AG04450 (cell line): ENCODE measurements around the gene FLYWCH1. TPM values are rescaled to one million over a fixed set of nuclear protein-coding genes. Genes with fewer than 3 reads are reported as not detected.

Experiments
- CTCF ChIA-PET: fragments of 300-600, 350-600 bp; formaldehyde crosslinking; extraction: SDS; loops from one replicate; lab custom pipeline; 2022; ENCODE audit warnings: antibody characterized with exemption, inconsistent platforms; lab: Charles Lee
- POLR2A ChIA-PET: fragments of 350-600 bp; formaldehyde crosslinking; extraction: SDS; loops from one replicate; lab custom pipeline; 2021; ENCODE audit warnings: antibody characterized with exemption, inconsistent platforms; lab: Yijun Ruan, JAX
- DNase-seq: peaks from one replicate; pipeline ENCODE4 v3.0.0-alpha.2; 2011; ENCODE audit warnings: low read depth, low spot score
- H3K27ac ChIP-seq: one replicate; pipeline ENCODE4 v1.5.1; 2012; ENCODE audit warnings: low read depth, low read length, control low read depth
- H3K27me3 ChIP-seq: one replicate; pipeline ENCODE4 v1.6.0; 2012; ENCODE audit warnings: low read length; ENCODE audit not compliant: control insufficient read depth, insufficient read depth
- H3K4me3 ChIP-seq: 2 replicates; pipeline ENCODE4 v1.5.1; 2011; ENCODE audit warnings: mild to moderate bottlenecking, low read depth, low read length, control low read depth
- H3K9me3 ChIP-seq: 2 replicates; pipeline ENCODE4 v1.5.1; 2012; ENCODE audit warnings: low read length; ENCODE audit not compliant: control insufficient read depth, insufficient read depth
- CTCF ChIP-seq: IDR thresholded peaks from 2 replicates; pipeline ENCODE4 v1.5.1; 2011; ENCODE audit warnings: low read depth, low read length, control low read depth, inconsistent platforms
- polyA plus RNA-seq: library from polyadenylated mRNA; depleted of rRNA; stranded (reverse); fragments of >200 nt; gene quantifications from 2 replicates; pipeline ENCODE4 v1.2.3, GENCODE V29; 2011; rRNA removed
- small RNA-seq: library from RNA; depleted of rRNA; stranded (forward); fragments of <200 nt; gene quantifications from one replicate; pipeline ENCODE3, GENCODE V24; 2012; ENCODE audit warnings: low read depth; ENCODE audit not compliant: insufficient read length

The FLYWCH1 gene
- polyA plus RNA-seq, 1 experiment = 15.1 TPM

- POLR2A ChIA-PET = interaction anchor here (0.7 kb wide), 1 partner anchor 16 kb away, joined by 6 read pairs; the partner anchor contains the start of gene PKMYT1
- no peaks in the 10 kb centered on the region; the same call in 1 of the 2 replicates for H3K9me3 ChIP-seq
- H3K27me3 ChIP-seq = peaks cover 46% of the 10 kb centered on the region
- no peak overlapping the region for H3K4me3 ChIP-seq
- no peak overlapping the region for H3K27ac ChIP-seq
- TF ChIP-seq CTCF = no peak
- DNase-seq = no peak
- CTCF ChIA-PET = interaction anchor here (1.5 kb wide), 1 partner anchor 35 kb away, joined by 4 read pairs; no protein-coding TSS in a partner anchor
Observed at GRCh38 chr16:2996298-2996697, 84.6 kb downstream of the FLYWCH1 start.

GRCh38 chr16:2999929-3000328, 88.2 kb downstream of the FLYWCH1 start:
- no peak for DNase-seq
- ChIA-PET POLR2A (no interaction called here), CTCF (no interaction called here)
- H3K9me3 ChIP-seq = no peaks in the 10 kb centered on the region; the same call in 1 of the 2 replicates
- H3K27me3 ChIP-seq = peaks cover 51% of the 10 kb centered on the region
- no peak overlapping the region for H3K4me3 ChIP-seq
- TF ChIP-seq CTCF = no peak
- H3K27ac ChIP-seq = no peak overlapping the region

GRCh38 chr16:3000540-3000939, 88.8 kb downstream of the FLYWCH1 start:
- H3K4me3 ChIP-seq = no peak overlapping the region
- no peaks in the 10 kb centered on the region; the same call in 1 of the 2 replicates for H3K9me3 ChIP-seq
- peaks cover 53% of the 10 kb centered on the region for H3K27me3 ChIP-seq
- no peak for TF ChIP-seq CTCF
- H3K27ac ChIP-seq = no peak overlapping the region
- no peak for DNase-seq
- POLR2A ChIA-PET = no interaction called here
- CTCF ChIA-PET = no interaction called here

Small RNAs within 50 kb of the gene (small RNA-seq; reads per million reads assigned to genes)
- not detected for gene LINC00514

Other genes starting within 250 kb of the FLYWCH1 start
- 27.7 and 27.8 TPM in 2 replicates for gene KCTD5, start 229.4 kb upstream of the FLYWCH1 start, polyA plus RNA-seq
- gene PRSS27, start 191.7 kb upstream of the FLYWCH1 start, polyA plus RNA-seq = 0.32 and 0.46 TPM in 2 replicates
- 80.5 and 116 TPM in 2 replicates for gene SRRM2, start 159.3 kb upstream of the FLYWCH1 start, polyA plus RNA-seq
- gene ELOB, start 134.7 kb upstream of the FLYWCH1 start, polyA plus RNA-seq = 146 and 230 TPM in 2 replicates
- not detected in 2 replicates for gene PRSS33, start 124.4 kb upstream of the FLYWCH1 start, polyA plus RNA-seq
- gene PRSS41, start 113.5 kb upstream of the FLYWCH1 start, polyA plus RNA-seq = not detected in 2 replicates
- 0.17 and 0.47 TPM in 2 replicates for gene PRSS21, start 94.7 kb upstream of the FLYWCH1 start, polyA plus RNA-seq
- gene ZG16B, start 81.6 kb upstream of the FLYWCH1 start, polyA plus RNA-seq = 0.40 and 0.48 TPM in 2 replicates
- 0.11 and 0.17 TPM in 2 replicates for gene PRSS22, start 53.8 kb upstream of the FLYWCH1 start, polyA plus RNA-seq
- 22.4 and 37.5 TPM in 2 replicates for gene FLYWCH2, start 28.7 kb upstream of the FLYWCH1 start, polyA plus RNA-seq
- gene KREMEN2, start 52.3 kb downstream of the FLYWCH1 start, polyA plus RNA-seq = 0.04 TPM in 1 of 2 replicates, not detected in the other
- 1.2 and 1.9 TPM in 2 replicates for gene PAQR4, start 57.4 kb downstream of the FLYWCH1 start, polyA plus RNA-seq
- 1.2 and 1.3 TPM in 2 replicates for gene PKMYT1, start 68.5 kb downstream of the FLYWCH1 start, polyA plus RNA-seq
- gene CLDN9, start 101.0 kb downstream of the FLYWCH1 start, polyA plus RNA-seq = not detected in 2 replicates
- gene CLDN6, start 106.3 kb downstream of the FLYWCH1 start, polyA plus RNA-seq = 0.07 and 0.10 TPM in 2 replicates
- 67.3 and 97.1 TPM in 2 replicates for gene TNFRSF12A, start 108.4 kb downstream of the FLYWCH1 start, polyA plus RNA-seq
- 51.6 and 73.4 TPM in 2 replicates for gene HCFC1R1, start 112.0 kb downstream of the FLYWCH1 start, polyA plus RNA-seq
- gene THOC6, start 112.1 kb downstream of the FLYWCH1 start, polyA plus RNA-seq = 14.5 and 16.7 TPM in 2 replicates
- gene BICDL2, start 125.0 kb downstream of the FLYWCH1 start, polyA plus RNA-seq = not detected in 2 replicates
- not detected in 2 replicates for gene MMP25, start 134.6 kb downstream of the FLYWCH1 start, polyA plus RNA-seq
- 30.3 and 37.9 TPM in 2 replicates for gene IL32, start 153.7 kb downstream of the FLYWCH1 start, polyA plus RNA-seq
- gene ZSCAN10, start 187.4 kb downstream of the FLYWCH1 start, polyA plus RNA-seq = not detected in 2 replicates
- 3.6 and 5.5 TPM in 2 replicates for gene ZNF205, start 200.7 kb downstream of the FLYWCH1 start, polyA plus RNA-seq
- 0.47 and 1.2 TPM in 2 replicates for gene ZNF213, start 223.1 kb downstream of the FLYWCH1 start, polyA plus RNA-seq